ENCODE data around the gene UBA52.

GRCh38 chr19:18558202-18558555 is 13.5 kb upstream of the UBA52 start:
- no peak for TF ChIP-seq EZH2 (IDR thresholded peaks at IDR 0.05; ENCODE audit: low read length, unreplicated experiment)
- TF ChIP-seq, protein P1, sequence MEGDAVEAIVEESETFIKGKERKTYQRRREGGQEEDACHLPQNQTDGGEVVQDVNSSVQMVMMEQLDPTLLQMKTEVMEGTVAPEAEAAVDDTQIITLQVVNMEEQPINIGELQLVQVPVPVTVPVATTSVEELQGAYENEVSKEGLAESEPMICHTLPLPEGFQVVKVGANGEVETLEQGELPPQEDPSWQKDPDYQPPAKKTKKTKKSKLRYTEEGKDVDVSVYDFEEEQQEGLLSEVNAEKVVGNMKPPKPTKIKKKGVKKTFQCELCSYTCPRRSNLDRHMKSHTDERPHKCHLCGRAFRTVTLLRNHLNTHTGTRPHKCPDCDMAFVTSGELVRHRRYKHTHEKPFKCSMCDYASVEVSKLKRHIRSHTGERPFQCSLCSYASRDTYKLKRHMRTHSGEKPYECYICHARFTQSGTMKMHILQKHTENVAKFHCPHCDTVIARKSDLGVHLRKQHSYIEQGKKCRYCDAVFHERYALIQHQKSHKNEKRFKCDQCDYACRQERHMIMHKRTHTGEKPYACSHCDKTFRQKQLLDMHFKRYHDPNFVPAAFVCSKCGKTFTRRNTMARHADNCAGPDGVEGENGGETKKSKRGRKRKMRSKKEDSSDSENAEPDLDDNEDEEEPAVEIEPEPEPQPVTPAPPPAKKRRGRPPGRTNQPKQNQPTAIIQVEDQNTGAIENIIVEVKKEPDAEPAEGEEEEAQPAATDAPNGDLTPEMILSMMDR (conservative IDR thresholded peaks at IDR 0.05; ENCODE audit: low read depth, low read length) = no peak

Data from PC-3 (cell line).